ENCODE measurements around the gene SNX27. TPM values are rescaled to one million over a fixed set of nuclear protein-coding genes. Genes with fewer than 3 reads are reported as not detected.
"Not testable (repeated sequence)": the region's sequence is repeated elsewhere in the genome, so short reads cannot be mapped to it uniquely, and the experiment has no call there.

Gene SNX27
- total RNA-seq, 1 donor from 2014 or later: 15.8 TPM

DNA sequence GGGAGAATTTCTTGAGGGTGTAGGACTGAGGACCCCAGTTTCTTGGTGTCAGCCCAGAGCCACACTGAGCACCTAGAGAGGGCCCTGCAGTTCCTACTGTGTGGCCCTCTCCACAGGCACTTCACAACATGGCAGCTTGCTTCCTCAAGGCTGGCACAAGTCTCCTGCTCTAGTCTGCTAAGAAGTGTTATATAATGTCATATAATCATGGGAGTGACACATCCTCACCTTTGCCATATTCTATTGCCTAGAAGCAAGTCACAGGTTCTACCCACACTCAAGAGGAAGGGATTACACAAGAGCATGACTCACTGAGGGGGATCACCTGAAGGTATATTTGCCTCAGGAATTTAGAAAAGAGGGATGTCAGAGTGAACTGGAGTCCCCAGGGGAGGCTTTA is 5.5 kb upstream of the SNX27 start:
- no peak for DNase-seq

DNA sequence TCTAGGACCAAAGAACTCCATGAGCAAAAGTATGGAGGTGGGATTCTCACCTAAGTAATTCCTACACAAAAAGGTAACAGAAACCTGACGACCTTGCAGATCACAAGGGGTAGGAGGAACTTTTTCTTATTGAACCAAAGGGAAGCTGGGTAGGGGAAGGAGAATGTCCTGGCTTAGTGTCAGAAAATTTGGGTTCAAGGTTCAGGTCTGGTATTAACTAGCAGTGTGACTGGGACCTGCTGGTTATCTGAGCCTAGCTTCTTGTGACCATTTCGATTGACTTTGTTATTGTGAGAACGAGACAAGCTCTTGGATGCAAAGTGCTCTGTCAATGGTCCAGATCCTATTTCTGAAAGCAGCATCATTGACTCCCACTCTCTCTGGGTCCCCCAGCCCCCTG is 5.0 kb upstream of the SNX27 start:
- no peak for DNase-seq

DNA sequence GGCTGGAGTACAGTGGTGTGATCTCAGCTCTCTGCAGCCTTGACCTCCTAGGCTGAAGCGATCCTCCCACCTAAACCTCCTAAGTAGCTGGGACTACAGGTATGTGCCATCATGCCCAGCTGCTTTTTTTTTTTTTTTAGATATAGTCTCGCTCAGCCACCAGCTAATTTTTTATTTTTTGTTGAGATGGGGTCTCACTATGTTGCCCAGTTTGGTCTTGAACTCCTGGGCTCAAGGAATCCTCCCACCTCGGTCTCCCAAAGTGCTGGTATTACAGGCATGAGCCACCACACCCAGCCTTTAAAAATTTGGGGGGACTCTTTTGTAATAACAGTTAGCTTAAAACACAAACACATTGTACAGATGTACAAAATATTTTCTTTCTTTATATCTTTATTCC is 1.7 kb upstream of the SNX27 start:
- DNase-seq: no peak

DNA sequence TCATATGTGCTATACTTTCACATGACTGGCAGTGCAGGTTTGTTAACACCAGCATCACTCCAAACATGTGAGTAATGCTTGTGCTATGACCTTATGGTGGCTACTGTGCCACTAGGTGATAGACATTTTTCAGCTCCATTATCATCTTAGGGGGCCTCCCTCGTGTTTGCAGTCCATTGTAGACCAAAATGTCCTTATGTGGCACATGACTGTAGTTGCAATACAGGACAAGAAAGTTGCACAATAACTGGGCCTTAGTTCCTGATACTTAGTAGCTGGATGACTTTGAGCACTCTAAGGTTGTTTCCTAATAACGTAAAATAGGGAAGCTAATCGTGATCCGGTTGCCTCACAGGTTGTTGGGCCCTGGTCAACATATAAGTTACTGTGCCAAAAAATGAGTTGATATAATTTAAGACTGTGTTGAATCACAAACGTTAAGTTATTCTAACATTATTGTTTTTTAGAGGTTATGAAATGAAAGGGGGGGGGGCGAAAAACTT is 511 bp upstream of the SNX27 start:
- no peak for DNase-seq

DNA sequence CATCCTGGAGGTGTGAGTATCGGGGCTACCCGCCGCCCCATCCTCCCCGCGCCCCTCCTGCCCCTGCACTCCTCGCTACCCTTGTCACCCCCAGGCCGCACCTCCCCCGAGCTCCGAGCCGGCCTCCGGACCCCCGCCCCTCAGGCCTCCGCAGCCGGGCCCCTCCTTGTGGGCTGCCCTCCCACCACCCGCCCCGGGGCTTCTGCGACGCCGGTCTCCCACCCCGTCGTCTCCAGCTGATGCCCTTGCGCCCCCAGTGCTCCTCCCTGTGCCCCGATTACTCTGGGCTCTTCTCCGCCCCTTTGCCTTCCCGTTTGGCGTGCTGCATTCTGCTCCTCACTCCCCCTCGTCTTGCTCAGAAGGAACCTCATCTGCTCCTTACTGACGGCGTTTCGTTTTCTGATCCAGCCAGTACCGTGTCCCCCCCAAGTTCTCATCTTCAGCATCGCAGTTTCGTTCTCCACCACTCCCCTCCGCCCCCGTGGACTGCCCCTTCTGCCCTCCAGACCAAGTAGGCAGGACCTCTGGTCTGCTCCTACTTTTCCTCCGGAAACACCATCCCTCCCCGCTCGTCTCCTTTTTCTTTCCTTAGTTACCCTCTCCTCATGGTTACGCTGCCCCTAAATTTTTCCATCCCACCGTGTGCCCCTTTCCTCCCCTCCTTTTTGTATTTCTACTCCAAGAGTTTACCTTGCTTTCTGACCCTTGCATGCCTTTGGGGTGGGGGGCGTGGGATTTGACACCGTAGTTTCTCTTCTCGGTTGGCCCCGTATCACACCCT is 841 bp downstream of the SNX27 start:
- peak; percentile 36 for DNase-seq

DNA sequence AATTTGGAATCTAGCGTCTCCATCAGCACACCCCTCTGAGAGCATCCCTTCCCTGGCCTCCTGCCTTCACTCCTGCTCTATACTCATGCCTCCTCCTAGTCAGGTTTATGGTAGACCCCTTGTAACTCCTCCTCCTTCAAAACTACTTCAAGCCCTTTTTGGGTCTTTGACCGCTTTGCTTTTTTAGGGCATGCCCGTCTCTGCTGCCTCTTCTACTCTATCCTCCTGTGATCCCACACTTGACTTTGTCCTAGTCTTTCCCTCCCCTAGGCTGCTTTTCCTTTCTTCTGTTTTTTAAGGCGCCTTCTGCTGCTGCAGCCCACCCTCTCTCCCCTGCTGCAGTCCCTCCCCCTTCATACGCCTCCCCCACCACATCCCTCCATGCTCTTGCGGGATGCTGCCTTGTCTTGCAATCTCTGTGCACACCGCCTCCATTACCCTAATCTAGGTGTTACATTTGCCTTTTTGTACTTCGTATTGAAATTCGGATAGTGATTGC is 1.5 kb downstream of the SNX27 start:
- DNase-seq: no peak

DNA sequence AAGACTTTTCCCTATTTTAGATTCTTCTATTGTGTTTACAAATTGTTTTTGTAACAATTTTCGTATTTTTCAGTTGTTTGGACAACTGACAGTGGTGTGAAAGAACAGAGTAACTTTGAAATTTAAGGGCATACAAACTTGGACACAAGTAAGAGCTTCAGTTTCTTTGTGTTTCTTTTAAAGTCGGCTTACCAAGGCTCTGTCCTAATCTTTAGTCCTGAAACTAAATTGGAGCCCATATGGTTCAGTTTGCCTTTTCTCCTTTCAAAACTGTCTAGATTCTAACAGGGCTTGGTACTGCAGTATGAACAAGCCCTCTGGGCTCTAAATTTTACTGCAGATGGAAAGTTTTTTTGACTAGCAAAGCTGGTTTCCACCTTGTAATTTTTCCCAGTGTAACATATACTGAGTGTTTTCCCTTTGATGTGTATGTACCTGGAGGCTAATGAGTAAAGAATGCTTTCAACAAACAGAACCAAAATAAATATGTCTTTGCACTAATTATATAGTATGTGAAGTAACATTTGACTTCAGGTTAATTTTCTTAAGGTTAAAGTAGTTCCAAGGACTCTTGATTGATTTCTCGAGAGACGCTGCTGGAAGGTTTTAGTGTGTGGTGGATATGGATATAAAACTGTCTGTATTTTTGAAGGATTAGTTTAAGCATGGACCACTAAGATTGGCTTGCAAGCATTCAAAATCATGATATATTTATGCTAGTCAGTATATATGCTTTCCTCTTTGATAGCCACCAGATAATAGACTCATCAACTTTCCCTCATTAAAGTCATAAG is 4.1 kb downstream of the SNX27 start:
- no peak for DNase-seq

DNA sequence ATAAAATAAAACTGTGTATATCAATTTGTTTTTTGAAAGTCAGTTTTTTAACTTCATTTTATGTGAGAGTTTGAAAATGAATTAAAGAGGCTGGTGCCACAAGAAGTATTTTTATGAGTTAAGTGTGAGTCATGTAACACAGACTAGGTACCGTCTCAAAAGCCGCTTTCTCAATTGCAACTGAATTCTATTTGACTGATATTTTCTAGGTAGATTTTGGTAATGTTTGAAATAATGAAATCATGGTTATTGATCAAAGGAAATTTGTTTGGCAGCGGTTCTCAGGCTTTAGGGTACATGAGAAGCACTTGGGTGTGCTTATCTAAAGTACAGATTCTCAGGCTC is 4.6 kb downstream of the SNX27 start:
- DNase-seq: no peak

DNA sequence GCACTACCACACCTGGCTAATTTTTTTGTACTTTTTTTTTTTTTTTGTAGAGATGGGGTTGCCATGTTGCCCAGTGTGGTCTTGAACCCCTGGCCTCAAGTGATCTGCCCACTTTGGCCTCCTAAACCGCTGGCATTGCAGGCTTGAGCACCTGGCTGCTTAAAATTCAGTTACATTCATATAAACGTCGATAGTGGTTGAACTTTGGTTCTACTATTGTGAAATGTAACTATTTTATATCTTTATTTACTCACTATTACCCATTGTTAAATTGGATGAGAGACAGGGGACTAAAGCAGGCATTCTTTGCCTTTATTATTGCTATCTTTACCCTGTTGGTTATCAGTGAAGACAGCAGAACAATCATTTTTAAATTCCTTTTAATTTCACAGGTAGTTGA is 6.2 kb downstream of the SNX27 start:
- DNase-seq: no peak

DNA sequence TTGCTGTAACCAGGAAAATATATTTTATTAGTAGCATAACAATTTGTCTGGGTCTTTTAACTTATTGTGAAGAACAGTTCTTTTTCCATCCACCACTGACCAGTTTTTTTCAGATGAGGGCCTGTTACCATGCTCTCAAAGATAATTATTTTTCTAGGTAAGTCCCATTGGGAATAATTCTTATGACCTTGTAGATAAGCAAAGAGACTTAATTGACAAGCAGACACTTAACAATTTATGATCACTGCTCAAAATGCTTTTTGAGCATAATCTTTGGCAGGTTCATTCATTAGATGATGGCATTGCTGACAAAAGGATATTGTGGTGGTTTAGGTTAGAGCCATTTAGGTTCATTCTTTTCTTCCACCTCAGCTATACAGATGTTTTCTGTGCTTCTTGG is 6.6 kb downstream of the SNX27 start:
- DNase-seq: no peak

DNA sequence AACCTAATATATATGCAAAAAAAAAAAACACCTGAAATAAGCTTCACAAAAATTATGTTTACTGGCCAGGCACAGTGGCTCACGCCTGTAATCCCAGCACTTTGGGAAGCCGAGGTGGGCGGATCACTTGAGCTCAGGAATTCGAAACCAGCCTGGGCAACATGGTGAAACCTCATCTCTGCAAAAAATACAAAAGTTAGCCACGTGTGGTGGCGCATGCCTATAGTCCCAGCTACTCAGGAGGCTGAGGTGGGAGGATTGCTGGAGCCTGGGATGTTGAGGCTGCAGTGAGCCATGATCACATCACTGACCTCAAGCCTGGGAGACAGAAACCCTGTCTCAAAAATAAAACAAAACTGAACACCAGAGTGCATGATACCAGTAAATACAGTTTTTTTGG is 7.1 kb downstream of the SNX27 start:
- not testable (repeated sequence) for DNase-seq

DNA sequence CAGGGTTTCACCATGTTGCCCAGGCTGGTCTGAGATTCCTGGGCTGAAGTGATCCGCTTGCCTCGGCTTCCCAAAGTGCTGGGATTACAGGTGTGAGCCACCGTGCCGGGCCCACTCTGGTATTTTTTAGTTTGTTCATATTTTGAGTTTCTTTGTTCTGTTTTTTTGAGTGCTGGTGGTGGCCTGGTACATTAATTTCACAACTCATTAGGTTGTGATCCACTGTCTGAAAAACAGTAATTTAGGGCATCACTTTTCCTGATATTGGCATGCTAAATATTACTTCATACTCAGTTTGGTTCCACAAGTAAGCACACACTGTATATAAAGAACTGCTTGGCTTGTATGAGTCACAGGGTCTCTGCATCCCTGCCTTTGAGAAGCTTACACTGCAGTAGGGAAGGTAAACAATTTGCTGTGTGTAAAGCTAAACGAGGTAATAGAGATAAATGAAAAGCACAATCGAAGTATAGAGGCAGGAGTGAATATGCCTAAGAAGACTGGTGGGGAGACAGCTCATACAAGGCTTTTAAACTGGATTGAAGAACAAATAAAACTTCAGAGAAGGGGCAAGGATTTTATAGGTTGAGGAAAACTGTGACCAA is 7.7 kb downstream of the SNX27 start:
- peak; percentile 29 for DNase-seq

DNA sequence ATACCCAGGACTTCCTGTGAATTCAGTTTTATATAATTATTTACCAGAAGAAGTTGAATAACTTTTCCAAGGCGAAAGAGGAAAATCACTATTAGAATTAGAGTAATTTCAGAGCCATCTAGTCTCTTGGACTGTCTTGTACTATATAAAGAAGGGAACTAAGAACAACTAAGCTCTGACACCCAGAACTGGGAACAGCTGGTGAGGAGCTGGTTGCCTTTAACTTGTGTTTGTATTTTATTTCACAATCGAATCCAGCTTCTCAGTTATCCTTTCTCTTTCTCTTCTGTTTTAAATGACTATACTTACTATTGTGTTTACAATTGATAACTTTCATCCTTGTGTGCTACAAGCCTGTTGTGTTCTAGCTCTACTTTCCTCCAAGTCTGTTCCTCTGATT is 8.4 kb downstream of the SNX27 start:
- no peak for DNase-seq

DNA sequence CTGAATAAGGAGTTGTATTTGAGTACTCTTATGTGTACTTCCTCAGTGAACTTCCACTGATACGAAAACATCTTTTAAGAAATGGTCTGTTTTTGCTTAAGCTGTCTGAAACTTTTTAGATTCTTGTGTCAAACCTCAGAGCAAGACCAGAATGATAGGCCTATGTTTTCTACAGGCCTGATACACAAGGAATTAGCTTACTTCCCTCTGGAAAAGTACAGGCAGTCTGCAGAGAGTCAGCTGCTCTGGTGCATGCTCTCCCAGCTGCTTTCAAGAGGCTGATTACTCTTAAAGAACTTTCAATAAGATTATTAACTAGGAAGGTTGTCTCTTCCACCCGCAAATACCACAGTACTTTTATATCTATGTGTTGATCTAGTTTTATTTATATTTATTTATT is 9.5 kb downstream of the SNX27 start:
- no peak for DNase-seq

DNA sequence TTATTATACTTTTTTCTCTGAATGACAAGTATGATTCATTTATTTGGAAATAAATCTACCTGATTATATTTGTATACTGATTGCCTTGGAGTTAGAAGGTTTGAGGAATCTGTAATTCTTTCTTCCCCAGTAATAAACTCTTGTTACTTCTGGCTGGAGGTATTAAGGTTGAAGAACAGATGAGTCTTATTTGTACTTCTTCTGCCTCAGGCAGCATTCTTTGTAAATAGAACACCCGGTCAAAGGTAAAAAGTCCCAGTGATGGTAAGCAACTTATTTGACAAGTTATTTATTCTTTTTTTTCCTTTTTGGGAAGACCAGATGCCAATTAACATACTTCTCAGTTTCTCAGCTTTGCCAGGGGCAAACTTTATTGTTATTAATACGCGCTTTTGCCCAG is 12.9 kb downstream of the SNX27 start:
- no peak for DNase-seq

DNA sequence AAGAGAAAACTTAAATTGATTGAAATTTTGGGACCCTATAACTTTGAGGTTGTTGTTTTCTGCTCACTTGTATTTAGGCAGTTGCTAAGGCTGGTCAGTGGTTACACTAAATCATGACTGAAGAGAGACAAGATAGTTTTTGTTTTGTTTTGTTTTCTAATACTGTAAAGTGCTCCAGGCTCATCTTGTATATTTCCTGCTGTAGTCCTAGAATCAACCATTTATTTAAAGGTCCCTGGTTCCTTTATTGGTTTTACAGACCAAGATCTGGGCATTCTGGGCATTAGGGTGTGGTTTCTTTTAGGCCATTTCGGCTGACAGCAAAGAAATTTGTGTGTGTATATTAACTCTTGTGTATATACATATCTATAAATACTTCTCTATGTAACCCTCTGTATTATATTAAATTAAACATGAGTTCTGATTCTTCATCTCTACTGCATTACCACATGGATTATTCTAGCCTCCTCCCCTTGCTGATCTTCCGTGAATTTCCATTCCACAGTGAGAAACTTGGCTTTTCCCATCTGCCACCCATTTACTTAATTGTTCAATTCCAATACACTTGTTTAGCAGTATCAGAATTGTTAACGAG is 15.0 kb downstream of the SNX27 start:
- DNase-seq: no peak

DNA sequence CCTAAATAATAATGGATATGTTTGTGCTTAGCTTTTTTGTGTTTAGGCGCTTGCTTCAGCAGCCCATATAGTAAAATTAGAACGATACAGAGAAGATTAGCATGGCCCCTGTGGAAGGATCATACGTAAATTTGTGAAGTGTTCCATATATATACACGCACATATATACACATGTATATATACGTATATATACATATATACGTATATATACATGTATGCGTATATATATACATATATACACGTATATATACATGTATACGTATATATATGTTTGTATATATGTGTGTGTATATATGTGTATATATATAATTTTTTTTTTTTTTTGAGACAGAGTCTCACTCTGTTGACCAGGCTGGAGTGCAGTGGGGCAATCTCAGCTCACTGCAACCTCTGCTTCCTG is 17.4 kb downstream of the SNX27 start:
- no peak for DNase-seq

DNA sequence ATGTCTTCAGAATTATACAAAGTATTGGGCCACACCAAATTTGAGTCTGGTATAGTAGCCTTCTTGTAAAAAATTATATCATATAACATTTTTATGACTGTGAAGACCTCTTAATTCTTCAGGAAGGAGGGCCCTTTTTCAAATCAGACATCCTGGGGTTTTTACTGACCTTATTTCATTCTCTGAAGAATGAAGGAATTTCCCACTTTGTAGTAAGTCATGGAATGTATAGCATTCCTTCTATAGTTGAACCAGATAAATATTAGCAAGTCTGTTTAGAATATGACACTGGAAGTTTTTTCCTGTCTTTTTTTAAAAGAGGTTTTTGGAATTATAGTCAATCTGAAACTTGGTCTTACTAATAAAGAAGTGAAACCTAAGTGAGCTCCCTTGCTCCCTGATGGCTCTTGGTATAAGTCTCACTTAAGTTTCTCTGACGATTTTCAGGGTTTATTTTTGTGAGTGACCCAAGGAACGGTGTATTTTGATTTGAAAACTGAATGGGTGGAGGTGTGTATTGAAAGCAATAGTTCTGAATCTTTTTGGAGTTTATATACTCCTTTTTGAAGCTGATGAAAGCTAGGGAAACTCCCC is 23.7 kb downstream of the SNX27 start:
- no peak for DNase-seq

DNA sequence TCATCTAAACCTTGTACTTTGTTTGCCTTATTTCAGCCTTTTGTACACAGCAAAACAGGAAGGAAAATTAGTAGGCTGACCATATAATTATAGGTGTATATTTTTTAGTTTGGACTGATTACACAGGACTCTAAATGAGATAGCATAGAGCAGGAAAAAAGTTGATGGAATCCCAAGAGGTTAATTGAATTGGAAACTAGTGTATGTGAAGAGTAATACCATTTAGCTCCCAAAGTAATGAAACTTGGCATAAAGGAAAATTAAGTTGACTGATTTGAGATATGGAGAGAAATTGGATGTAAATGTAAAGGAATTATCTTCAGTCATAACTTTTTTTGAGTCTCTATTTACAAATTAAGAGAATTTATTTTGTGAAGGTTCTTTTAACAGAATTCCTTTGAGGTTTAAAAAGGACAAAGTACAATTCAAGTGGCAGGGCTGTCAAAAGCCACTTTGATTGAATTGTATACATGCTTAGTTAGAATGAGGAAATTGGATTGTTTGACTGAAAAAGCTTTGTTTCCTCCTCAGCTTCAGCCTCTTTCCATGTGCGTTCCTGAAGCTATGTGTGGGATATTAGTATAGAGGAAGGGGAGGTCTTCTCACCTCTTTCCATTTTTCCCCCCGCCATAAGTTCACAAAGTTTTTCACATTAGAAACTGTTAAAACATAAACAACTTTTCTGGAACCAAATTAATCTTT is 26.4 kb downstream of the SNX27 start:
- DNase-seq: peak; percentile 21

DNA sequence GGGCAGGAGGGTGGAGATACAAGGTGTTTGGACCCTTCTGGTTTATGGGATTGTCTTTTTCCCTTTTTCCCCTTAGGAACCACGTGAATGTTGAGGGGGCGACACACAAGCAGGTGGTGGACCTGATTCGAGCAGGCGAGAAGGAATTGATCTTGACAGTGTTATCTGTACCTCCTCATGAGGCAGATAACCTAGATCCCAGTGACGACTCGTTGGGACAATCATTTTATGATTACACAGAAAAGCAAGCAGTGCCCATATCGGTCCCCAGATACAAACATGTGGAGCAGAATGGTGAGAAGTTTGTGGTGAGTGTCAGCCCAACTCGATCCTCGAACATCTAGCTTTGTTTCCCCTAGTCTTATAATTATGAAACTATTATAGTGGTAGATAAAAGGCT is 27.0 kb downstream of the SNX27 start:
- DNase-seq: no peak

DNA sequence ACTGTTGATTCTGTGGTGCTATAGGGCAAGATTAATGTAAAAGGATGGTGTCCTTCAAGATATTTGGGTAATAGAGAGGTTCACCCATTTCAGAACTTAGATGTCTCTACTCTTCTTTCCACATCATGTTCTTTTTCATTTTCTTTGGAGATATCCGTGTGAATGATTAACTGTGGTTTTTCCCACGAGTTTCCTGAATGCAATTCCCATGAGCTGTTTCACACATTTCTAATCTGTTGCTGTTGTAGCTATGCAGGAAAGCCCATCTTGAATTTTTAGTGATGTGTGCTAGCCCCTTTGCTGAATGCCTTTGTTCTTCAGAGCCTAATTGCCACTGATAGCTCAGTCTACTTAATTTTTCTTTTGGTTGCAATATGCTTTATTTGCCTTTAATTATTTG is 27.6 kb downstream of the SNX27 start:
- peak; percentile 62 for DNase-seq

DNA sequence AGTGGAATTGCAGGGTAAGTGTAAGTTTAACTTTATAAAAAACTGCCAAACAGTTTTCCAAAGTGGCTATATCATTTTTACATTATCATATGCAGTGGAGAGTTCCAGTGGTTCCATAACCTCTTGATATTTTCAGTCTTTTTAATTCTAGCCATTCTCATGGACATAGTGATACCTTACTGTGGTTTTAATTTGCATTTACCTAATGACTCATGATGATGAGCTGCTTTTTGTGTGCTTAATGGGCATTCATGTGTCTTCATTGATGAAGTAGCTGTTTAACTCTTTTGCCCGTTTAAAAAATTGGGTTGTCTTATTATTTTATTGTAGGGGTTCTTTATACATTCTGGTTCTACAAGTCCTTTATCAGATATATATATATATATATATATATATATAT is 29.4 kb downstream of the SNX27 start:
- no peak for DNase-seq

Data from dermis blood vessel endothelial cell (primary cell).